SK-N-SH (cell line): ENCODE results near the gene GSDMA.

Source experiments
- CHD2 ChIP-seq: fragments of 150-350 bp; IDR thresholded peaks from 2 replicates; pipeline ENCODE4 v1.6.1; 2018; ENCODE audit warnings: low read length; ENCODE audit not compliant: partially characterized antibody
- CTCF ChIP-seq: fragments of 200-600 bp; sonication (generic); IDR thresholded peaks from 2 replicates; pipeline ENCODE4 v1.6.1; 2017; ENCODE audit warnings: antibody characterized with exemption, mild to moderate bottlenecking, moderate library complexity
- EP300 ChIP-seq, 2 experiments: IDR thresholded peaks; 2 replicates each; pipeline versions ENCODE4 v1.4.0 to v1.6.1; 2012; ENCODE audit warnings: borderline replicate concordance in 1 of 2, low read depth in 1 of 2, low read length in 1 of 2
- GABPA ChIP-seq: IDR thresholded peaks from 2 replicates; pipeline ENCODE4 v1.4.0; 2012; ENCODE audit warnings: low read depth, mild to moderate bottlenecking
- IRF3 ChIP-seq: fragments of 150-350 bp; IDR thresholded peaks from 2 replicates; pipeline ENCODE4 v1.6.1; 2016; ENCODE audit warnings: mild to moderate bottlenecking, low read depth, low read length
- MXI1 ChIP-seq: IDR thresholded peaks from 2 replicates; pipeline ENCODE4 v1.6.1; 2012; ENCODE audit warnings: mild to moderate bottlenecking, low read depth, low read length, improper control_type of control experiment
- NRF1 ChIP-seq: IDR thresholded peaks from 2 replicates; pipeline ENCODE4 v1.6.1; 2012; ENCODE audit warnings: low read depth, mild to moderate bottlenecking, low read length
- POLR2AphosphoS5 ChIP-seq: IDR thresholded peaks from 2 replicates; pipeline ENCODE4 v1.6.1; 2012; ENCODE audit warnings: low read depth, low read length
- RAD21 ChIP-seq: IDR thresholded peaks from 2 replicates; pipeline ENCODE4 v1.6.1; 2012; ENCODE audit warnings: mild to moderate bottlenecking, low read length
- RCOR1 ChIP-seq: fragments of 150-350 bp; IDR thresholded peaks from 2 replicates; pipeline ENCODE4 v1.6.1; 2017; ENCODE audit warnings: antibody characterized with exemption, low read length
- REST ChIP-seq: IDR thresholded peaks from 2 replicates; pipeline ENCODE4 v1.6.1; 2012; ENCODE audit warnings: mild to moderate bottlenecking, low read depth, low read length, moderate library complexity
- USF2 ChIP-seq: fragments of 150-350 bp; IDR thresholded peaks from 2 replicates; pipeline ENCODE4 v1.6.1; 2017; ENCODE audit warnings: antibody characterized with exemption, low read length, low read depth, borderline replicate concordance
- YY1 ChIP-seq: IDR thresholded peaks from 2 replicates; pipeline ENCODE4 v1.4.0; 2012; ENCODE audit warnings: low read depth, mild to moderate bottlenecking
- ZBTB33 ChIP-seq: IDR thresholded peaks from 2 replicates; pipeline ENCODE4 v1.4.0; 2012; ENCODE audit warnings: low read depth, borderline replicate concordance

GRCh38 chr17:39969375-39969774, 6.6 kb downstream of the GSDMA start:
- no peak for TF ChIP-seq MXI1
- no peak for TF ChIP-seq RCOR1
- no peak for TF ChIP-seq CTCF
- TF ChIP-seq POLR2AphosphoS5 = no peak
- TF ChIP-seq CHD2 = no peak
- TF ChIP-seq USF2 = no peak
- no peak for TF ChIP-seq EP300 (IDR thresholded peaks at IDR 0.05; ENCODE audit: borderline replicate concordance in 1 of 2, low read depth in 1 of 2, low read length in 1 of 2)
- no peak for TF ChIP-seq IRF3
- TF ChIP-seq ZBTB33 = no peak
- no peak for TF ChIP-seq RAD21
- TF ChIP-seq YY1 = no peak
- TF ChIP-seq NRF1 = no peak
- TF ChIP-seq GABPA = no peak
- no peak for TF ChIP-seq REST
